VCaP (cell line): ENCODE measurements around the gene DNAJC30.
"Not testable (repeated sequence)": the region's sequence is repeated elsewhere in the genome, so short reads cannot be mapped to it uniquely, and the experiment has no call there.

Experiments used
- H3K27ac ChIP-seq: fragments of 450-650 bp; 2 replicates; pipeline ENCODE4 v1.5.1; 2017
- TF ChIP-seq, protein P1 (sequence below): fragments of 450-650 bp; conservative IDR thresholded peaks from 2 replicates; pipeline ENCODE4 v1.5.1; 2017; ENCODE audit warnings: mild to moderate bottlenecking, moderate library complexity

DNAJC30 gene

DNA sequence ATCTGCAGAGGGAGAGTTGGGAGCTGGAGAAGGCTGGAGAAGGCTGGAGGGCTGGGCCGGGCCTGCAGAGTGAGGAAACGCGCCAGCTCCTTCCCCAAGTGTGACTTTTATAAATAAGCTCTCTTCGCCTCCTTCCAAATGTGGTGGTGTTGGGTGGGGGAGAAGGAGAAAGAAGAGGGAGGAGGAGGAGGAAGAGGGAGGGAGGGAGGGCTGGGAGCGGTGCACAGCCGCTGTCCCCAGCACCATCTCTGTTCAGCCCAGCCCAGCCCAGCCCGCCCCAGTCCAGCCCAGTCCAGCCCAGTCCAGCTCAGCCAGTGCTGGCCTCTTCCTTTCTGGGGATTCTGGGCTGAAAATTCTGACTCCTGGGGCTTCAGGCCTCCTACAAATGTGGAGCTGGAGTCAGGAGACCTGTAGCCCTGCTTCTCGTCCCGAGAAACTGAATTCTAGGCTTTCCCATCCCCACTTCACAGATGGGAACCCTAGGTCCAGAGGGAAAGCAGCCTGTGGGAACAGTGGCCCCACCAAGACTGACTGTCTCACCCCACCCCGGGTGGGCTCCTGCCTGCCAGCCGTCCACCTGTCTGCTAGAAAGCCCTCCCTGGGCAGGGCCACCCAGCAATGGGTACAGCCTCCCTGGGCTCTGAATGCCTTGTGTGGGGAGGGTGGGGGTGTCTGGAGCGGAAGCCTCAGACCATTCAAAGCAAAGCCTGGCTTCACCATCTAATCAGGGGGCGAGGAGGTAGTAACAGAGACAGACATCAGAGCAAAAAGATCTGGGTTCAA, 34.0 kb upstream of the DNAJC30 start:
- TF ChIP-seq, protein P1, sequence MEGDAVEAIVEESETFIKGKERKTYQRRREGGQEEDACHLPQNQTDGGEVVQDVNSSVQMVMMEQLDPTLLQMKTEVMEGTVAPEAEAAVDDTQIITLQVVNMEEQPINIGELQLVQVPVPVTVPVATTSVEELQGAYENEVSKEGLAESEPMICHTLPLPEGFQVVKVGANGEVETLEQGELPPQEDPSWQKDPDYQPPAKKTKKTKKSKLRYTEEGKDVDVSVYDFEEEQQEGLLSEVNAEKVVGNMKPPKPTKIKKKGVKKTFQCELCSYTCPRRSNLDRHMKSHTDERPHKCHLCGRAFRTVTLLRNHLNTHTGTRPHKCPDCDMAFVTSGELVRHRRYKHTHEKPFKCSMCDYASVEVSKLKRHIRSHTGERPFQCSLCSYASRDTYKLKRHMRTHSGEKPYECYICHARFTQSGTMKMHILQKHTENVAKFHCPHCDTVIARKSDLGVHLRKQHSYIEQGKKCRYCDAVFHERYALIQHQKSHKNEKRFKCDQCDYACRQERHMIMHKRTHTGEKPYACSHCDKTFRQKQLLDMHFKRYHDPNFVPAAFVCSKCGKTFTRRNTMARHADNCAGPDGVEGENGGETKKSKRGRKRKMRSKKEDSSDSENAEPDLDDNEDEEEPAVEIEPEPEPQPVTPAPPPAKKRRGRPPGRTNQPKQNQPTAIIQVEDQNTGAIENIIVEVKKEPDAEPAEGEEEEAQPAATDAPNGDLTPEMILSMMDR: no peak
- no peak overlapping the region for H3K27ac ChIP-seq

DNA sequence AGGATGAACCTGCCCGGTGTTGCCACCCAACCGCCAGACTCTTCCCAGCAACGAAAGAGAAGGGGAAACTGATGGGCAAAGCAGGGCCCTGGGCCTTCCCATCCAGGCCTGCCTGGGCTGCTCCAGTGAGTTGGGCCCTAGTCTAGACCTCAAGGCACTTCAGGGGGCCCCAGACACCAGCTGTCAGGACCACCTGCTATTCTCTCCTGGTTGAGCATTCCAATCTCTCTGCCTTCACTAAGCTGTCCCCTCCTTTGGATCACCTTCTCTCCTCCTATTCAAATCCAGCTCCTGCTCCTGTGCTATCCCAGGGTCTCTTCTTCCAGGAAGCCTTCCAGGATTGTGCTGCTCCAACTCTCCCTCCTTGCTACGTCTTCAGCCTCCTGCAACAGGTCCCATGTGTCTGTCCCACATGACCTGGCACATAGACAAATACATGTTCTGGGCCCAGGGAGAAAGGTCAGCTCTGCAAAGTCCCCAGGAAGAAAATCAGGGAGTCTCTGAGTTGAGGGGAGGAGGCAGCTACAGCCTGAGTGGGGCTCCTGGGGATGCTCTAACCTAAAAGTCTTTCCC, 33.2 kb upstream of the DNAJC30 start:
- H3K27ac ChIP-seq: no peak overlapping the region
- TF ChIP-seq, protein P1: no peak

DNA sequence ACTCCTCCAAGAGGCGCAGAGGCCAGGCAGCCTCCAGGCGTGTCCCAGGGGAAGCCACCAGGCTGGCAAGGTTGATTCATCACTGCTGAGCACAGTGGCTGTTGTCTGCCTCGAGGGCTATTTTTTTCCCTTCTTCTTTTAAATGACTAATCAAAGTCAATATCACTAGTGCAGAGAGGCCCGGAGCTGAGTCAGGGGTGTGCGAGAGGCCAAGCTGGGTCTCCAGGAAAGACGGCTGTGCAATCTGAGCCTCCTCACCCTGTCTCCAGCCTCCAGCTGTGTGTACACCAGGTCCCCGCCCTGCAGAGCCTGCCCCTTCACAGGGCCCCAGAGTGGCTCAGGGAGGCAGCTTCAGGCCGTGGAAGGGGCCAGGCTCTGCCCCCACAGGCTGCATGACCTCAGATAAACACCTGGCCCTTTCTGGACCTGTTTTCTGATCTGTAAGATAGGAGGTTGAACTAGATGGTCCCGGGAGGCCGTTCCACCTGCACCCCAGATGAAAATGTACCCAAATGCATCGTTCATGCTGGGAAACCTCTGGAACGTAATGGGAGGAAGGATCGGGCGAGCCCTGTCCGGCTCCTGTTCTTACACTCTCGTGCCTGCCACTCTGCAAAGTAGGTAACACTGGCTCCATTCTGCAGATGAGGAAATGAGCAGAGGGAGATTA, 32.5 kb upstream of the DNAJC30 start:
- no peak overlapping the region for H3K27ac ChIP-seq
- TF ChIP-seq, protein P1: no peak

DNA sequence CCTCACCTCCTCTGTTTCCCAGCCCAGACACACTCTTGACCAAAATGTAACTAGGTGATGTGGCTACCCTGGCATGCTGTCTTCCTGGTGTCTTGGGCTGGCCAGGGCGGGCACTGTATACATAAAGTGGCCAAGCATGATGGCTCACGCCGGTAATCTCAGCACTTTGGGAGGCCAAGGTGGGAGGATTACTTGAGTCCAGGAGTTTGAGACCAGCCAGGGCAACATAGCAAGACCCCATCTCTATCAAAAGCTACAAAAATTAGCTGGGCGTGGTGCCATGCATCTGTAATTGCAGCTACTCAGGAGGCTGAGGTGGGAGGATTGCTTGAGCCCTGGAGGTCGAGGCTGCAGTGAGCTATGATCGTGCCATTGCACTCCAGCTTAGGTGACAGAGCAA, 30.1 kb upstream of the DNAJC30 start:
- not testable (repeated sequence) for H3K27ac ChIP-seq

DNA sequence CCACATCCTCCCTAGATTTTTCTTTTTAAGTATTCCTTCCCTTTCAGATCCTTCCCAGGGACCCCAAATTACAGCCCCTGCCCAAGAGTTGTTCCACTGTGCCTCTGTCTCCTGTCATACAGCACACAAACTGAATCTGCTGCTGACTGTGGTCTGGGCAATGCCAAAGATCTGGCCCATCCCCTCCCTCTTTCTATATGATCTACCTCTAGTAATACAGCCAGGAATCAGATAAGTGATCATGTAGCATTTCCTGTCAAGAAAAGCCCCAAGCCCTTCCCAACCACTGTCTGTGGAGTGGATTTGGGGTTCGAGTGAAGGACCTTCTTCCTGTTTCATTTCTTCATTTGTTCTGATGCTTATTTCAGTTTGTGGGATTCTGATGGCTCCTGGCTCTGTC, 29.5 kb upstream of the DNAJC30 start:
- H3K27ac ChIP-seq: no peak overlapping the region
- TF ChIP-seq, protein P1: no peak

DNA sequence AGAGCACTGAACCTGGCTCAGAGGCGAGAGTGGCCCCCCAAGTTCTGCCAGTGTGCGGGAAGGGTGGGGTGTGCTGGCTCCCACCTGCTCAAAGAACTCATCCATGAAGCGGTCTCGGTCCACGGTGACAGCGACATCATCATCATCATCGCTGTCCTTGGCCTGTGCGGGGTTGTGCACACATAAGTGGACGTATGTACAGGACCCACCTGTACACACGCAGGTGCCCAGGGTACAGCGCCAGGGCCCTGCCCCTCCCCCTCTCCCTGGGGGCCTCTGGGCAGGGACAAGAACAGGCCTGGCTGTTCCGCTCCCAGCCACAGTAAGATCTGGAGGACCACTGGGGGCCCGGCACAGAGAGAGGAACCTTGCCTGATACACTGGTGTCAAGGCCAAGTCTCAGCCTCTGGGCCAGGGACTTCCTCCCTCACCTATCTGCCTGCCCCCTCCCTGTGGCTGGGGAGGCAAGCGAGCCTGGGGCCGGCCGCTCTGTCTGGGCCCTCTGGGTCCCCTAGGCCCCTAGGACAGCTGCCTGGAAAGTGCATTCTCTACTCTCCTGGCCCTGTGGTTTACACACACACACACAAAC, 25.8 kb upstream of the DNAJC30 start:
- no peak overlapping the region for H3K27ac ChIP-seq
- TF ChIP-seq, protein P1: no peak

DNA sequence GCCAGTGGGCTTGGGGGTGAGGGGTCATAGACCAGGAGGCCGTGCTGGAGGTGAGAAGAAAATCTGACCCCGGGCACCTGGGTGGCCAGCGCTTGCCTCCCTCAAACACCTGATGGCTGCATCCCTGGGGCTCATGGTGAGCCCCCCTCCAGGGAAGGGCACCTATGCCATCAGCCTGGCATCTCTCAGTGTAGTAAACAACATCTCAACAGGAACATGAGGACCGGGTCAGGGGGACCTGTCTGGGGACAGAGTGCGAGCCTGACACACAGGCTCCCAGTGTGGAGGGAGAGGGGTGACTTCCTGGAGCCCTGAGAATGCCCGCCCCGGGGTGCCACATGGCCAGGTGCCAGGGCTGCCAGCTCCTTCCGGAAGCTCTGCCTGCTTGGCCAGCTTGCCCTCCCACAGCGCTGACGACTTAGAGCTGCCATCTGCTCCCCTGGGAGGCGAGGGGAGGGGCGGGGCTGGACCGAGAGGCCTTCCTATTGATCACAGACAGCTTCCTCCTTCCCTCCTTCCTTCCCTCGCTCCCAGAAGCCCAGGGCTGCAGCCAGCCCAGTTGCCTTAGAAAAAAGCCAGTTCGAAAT, 23.9 kb upstream of the DNAJC30 start:
- H3K27ac ChIP-seq: no peak overlapping the region
- TF ChIP-seq, protein P1: no peak
